ENCODE measurements around the gene CCT3.
A peak's percentile ranks its signal among the peaks of the same experiment; 100 is the strongest.

DNA sequence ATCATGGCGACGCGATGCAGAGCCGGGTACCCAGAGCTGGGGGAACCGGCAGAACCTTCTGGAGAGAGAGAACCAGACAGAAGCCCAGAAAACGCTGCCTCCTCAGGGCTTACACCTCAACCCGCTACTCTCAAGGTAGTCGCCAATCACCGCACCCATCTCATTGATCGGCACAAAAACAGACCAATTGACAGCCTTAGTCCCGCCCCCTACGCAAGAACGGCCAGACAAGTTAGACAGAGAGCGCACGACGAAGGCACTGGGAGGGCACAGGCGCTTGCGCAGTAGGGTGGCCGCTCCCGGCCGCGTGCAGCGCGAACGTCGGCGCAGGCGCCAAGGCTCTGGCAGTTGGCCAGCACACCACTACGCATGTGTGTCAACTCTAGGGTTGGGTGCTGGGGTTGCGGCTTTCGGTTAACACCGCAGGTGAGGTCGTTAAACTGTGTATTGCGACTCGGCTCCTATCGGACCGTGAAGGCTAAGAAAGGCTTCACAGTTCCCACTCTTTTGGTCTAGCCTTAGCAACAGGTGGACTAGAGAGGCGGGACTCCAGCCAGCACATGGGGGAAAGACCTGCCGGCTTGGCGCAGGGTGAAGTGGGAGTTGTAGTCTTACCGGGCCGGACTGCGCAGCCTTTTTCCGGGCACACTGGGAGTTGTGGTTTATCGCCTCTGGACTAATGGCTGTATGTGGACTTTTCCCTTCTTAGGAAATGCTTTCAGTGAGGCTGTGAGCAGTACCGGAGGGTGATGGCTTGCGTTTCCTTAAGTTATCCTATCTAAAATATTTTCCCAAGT lies at the start of gene CCT3, which contains the start of gene TSACC:
- TF ChIP-seq, protein P1, sequence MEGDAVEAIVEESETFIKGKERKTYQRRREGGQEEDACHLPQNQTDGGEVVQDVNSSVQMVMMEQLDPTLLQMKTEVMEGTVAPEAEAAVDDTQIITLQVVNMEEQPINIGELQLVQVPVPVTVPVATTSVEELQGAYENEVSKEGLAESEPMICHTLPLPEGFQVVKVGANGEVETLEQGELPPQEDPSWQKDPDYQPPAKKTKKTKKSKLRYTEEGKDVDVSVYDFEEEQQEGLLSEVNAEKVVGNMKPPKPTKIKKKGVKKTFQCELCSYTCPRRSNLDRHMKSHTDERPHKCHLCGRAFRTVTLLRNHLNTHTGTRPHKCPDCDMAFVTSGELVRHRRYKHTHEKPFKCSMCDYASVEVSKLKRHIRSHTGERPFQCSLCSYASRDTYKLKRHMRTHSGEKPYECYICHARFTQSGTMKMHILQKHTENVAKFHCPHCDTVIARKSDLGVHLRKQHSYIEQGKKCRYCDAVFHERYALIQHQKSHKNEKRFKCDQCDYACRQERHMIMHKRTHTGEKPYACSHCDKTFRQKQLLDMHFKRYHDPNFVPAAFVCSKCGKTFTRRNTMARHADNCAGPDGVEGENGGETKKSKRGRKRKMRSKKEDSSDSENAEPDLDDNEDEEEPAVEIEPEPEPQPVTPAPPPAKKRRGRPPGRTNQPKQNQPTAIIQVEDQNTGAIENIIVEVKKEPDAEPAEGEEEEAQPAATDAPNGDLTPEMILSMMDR (IDR thresholded peaks at IDR 0.05), result peak in 2 of 7 experiments; percentile 3 to 7
- peak in 2 of 3 donors; percentile 80 to 86 for TF ChIP-seq POLR2A (IDR thresholded peaks at IDR 0.05)

All from body of pancreas (tissue), 4 donors.